Liver (tissue), 9 donors: ENCODE measurements around the gene COX11. TPM values are rescaled to one million over a fixed set of nuclear protein-coding genes. Genes with fewer than 3 reads are reported as not detected.

Source experiments
- DNase-seq: peaks from one replicate; pipeline ENCODE4 v3.0.0-alpha.2; 2017; ENCODE audit warnings: low spot score
- H3K27ac ChIP-seq, 2 donors: one replicate each; pipeline ENCODE4 v1.7.0; 2013; ENCODE audit warnings: inconsistent platforms in 2 of 2, low read length in 2 of 2, control low read depth in 1 of 2, low read depth in 1 of 2, mild to moderate bottlenecking in 1 of 2
- H3K27me3 ChIP-seq, 4 donors: one replicate each; pipeline versions ENCODE4 v1.6.1 to v1.7.0; 2013; ENCODE audit warnings: low read length in 3 of 4, inconsistent platforms in 1 of 4, mild to moderate bottlenecking in 1 of 4, moderate library complexity in 1 of 4; ENCODE audit not compliant: control insufficient read depth in 4 of 4, insufficient read depth in 4 of 4
- H3K36me3 ChIP-seq, 4 donors: one replicate each; pipeline versions ENCODE4 v1.6.1 to v1.7.0; 2013; ENCODE audit warnings: low read length in 3 of 4, mild to moderate bottlenecking in 3 of 4, low read depth in 1 of 4, moderate library complexity in 1 of 4; ENCODE audit not compliant: control insufficient read depth in 4 of 4, insufficient read depth in 3 of 4
- H3K4me1 ChIP-seq, 4 donors: one replicate each; pipeline versions ENCODE4 v1.6.1 to v1.7.0; 2013; ENCODE audit warnings: low read length in 3 of 4, mild to moderate bottlenecking in 3 of 4, moderate library complexity in 1 of 4; ENCODE audit not compliant: control insufficient read depth in 4 of 4, insufficient read depth in 4 of 4
- H3K4me3 ChIP-seq, 3 donors: one replicate each; pipeline versions ENCODE4 v1.6.1 to v1.7.0; 2013; ENCODE audit warnings: low read length in 3 of 3, control low read depth in 1 of 3, low read depth in 1 of 3, mild to moderate bottlenecking in 1 of 3
- H3K9ac ChIP-seq, 2 donors: one replicate each; pipeline ENCODE4 v1.7.0; 2013; ENCODE audit warnings: low read length in 2 of 2, mild to moderate bottlenecking in 2 of 2, moderate library complexity in 2 of 2, control low read depth in 1 of 2, low read depth in 1 of 2
- H3K9me3 ChIP-seq, 4 donors: one replicate each; pipeline versions ENCODE4 v1.6.1 to v1.7.0; 2013; ENCODE audit warnings: low read length in 3 of 4; ENCODE audit not compliant: control insufficient read depth in 4 of 4
- ATF3 ChIP-seq: IDR thresholded peaks from 2 replicates; pipeline ENCODE4 v1.6.1; 2016; ENCODE audit warnings: antibody characterized with exemption
- CTCF ChIP-seq: fragments of 150-350 bp; IDR thresholded peaks from 2 replicates; pipeline ENCODE4 v1.5.1; 2017; ENCODE audit warnings: improper control_type of control experiment, low read depth, low read length; ENCODE audit not compliant: missing input control
- EGR1 ChIP-seq, 2 donors: IDR thresholded peaks; 2 replicates each; pipeline ENCODE4 v1.6.1; 2016 to 2018; ENCODE audit warnings: antibody characterized with exemption in 2 of 2, low read depth in 2 of 2
- FOXA1 ChIP-seq: IDR thresholded peaks from 2 replicates; pipeline ENCODE4 v1.6.1; 2016; ENCODE audit warnings: antibody characterized with exemption
- FOXA2 ChIP-seq: IDR thresholded peaks from 2 replicates; pipeline ENCODE4 v1.6.1; 2016; ENCODE audit warnings: antibody characterized with exemption
- GABPA ChIP-seq, 2 donors: IDR thresholded peaks in 1 of 2; conservative IDR thresholded peaks in 1 of 2; 2 replicates each; pipeline ENCODE4 v1.6.1; 2016; ENCODE audit warnings: antibody characterized with exemption in 2 of 2, mild to moderate bottlenecking in 1 of 2, moderate library complexity in 1 of 2
- HNF4A ChIP-seq, 2 donors: conservative IDR thresholded peaks; 2 replicates each; pipeline ENCODE4 v1.6.1; 2016; ENCODE audit warnings: antibody characterized with exemption in 2 of 2, mild to moderate bottlenecking in 2 of 2
- HNF4G ChIP-seq: IDR thresholded peaks from 2 replicates; pipeline ENCODE4 v1.6.1; 2016; ENCODE audit warnings: antibody characterized with exemption
- JUND ChIP-seq, 2 donors: IDR thresholded peaks; 2 replicates each; pipeline ENCODE4 v1.6.1; 2016; ENCODE audit warnings: antibody characterized with exemption in 2 of 2
- MAX ChIP-seq: IDR thresholded peaks from 2 replicates; pipeline ENCODE4 v1.6.1; 2016; ENCODE audit warnings: antibody characterized with exemption
- NR2F2 ChIP-seq: IDR thresholded peaks from 2 replicates; pipeline ENCODE4 v1.6.1; 2016; ENCODE audit warnings: antibody characterized with exemption
- RAD21 ChIP-seq, 2 donors: IDR thresholded peaks; 2 replicates each; pipeline ENCODE4 v1.6.1; 2016; ENCODE audit warnings: antibody characterized with exemption in 2 of 2, mild to moderate bottlenecking in 2 of 2
- REST ChIP-seq: IDR thresholded peaks from 2 replicates; pipeline ENCODE4 v1.6.1; 2016; ENCODE audit warnings: antibody characterized with exemption, mild to moderate bottlenecking
- RXRA ChIP-seq, 2 donors: IDR thresholded peaks; 2 replicates each; pipeline ENCODE4 v1.6.1; 2017 to 2018; ENCODE audit warnings: antibody characterized with exemption in 2 of 2, mild to moderate bottlenecking in 1 of 2
- YY1 ChIP-seq: IDR thresholded peaks from 2 replicates; pipeline ENCODE4 v1.6.1; 2016; ENCODE audit warnings: antibody characterized with exemption, mild to moderate bottlenecking
- ZBTB33 ChIP-seq: IDR thresholded peaks from 2 replicates; pipeline ENCODE4 v1.6.1; 2016; ENCODE audit warnings: antibody characterized with exemption
- WGBS: extraction: QIAGEN DNeasy Blood & Tissue Kit; methylation state at CpG from one replicate; pipeline ENCODE4 v1.1.7; 2013; 5-methylcytosine and 5-hydroxymethylcytosine counted together
- polyA plus RNA-seq, 2 donors: library from polyadenylated mRNA; stranded (reverse) in 1 of 2; unstranded in 1 of 2; fragments of 200-250 nt in 1 of 2; fragments of >200 nt in 1 of 2; fragmentation: Nextera tagmentation in 1 of 2; extraction: Ambion mirVana in 1 of 2; gene quantifications; one replicate each; pipeline versions ENCODE4 v1.2.1 to v1.2.3, GENCODE V29; 2013 to 2015
- total RNA-seq, 2 donors: library from RNA; depleted of rRNA; stranded (reverse); fragments of >200 nt; gene quantifications; one replicate each; pipeline ENCODE4 v1.2.3, GENCODE V29; 2014
- donor health status: healthy.
- donor health status: healthy.
- donor health status: healthy.
- donor health status: healthy.
- donor health status: healthy.

COX11 gene
- total and polyA plus RNA-seq, 4 donors = 29.0 to 46.7 (median 35.1) TPM

- DNase-seq = no peak
- Histone ChIP-seq H3K4me1 (no peaks in the 10 kb centered on the region), H3K4me3 (no peak overlapping the region), H3K9ac (no peak overlapping the region), H3K9me3 (no peaks in the 10 kb centered on the region), H3K36me3 (peaks cover 7 to 57% (median 49%) of the 10 kb centered on the region in 4 donors), H3K27me3 (no peaks in the 10 kb centered on the region), H3K27ac (no peak overlapping the region)
- WGBS = 98% methylated on average over 2 of the region's 2 CpGs
- TF ChIP-seq ATF3 (no peak), MAX (no peak), REST (no peak), EGR1 (IDR thresholded peaks at IDR 0.05; ENCODE audit: low read depth in 2 of 2) (no peak), FOXA2 (no peak), HNF4A (conservative IDR thresholded peaks at IDR 0.05) (no peak), RXRA (IDR thresholded peaks at IDR 0.05) (no peak), GABPA (IDR thresholded peaks at IDR 0.05 in 1 of 2, conservative IDR thresholded peaks at IDR 0.05 in 1 of 2) (no peak), HNF4G (no peak), ZBTB33 (no peak), RAD21 (IDR thresholded peaks at IDR 0.05) (no peak), NR2F2 (no peak), YY1 (no peak), JUND (IDR thresholded peaks at IDR 0.05) (no peak), CTCF (no peak)
These were observed 18.3 kb downstream of the COX11 start for GRCh38 chr17:54950116-54950515.

- H3K27me3 ChIP-seq = no peaks in the 10 kb centered on the region
- H3K9ac ChIP-seq = no peak overlapping the region
- no peaks in the 10 kb centered on the region for H3K4me1 ChIP-seq
- WGBS = 84% methylated on average over 5 of the region's 5 CpGs
- no peak overlapping the region for H3K4me3 ChIP-seq
- H3K9me3 ChIP-seq = no peaks in the 10 kb centered on the region
- H3K27ac ChIP-seq = no peak overlapping the region
- no peak for DNase-seq
- peaks cover 4 to 42% (median 37%) of the 10 kb centered on the region in 4 donors for H3K36me3 ChIP-seq
- TF ChIP-seq FOXA1 = no peak
- no peak for TF ChIP-seq ZBTB33
- TF ChIP-seq GABPA (IDR thresholded peaks at IDR 0.05 in 1 of 2, conservative IDR thresholded peaks at IDR 0.05 in 1 of 2) = no peak
- no peak for TF ChIP-seq JUND (IDR thresholded peaks at IDR 0.05)
- TF ChIP-seq REST = no peak
- no peak for TF ChIP-seq YY1
- no peak for TF ChIP-seq CTCF
These were observed 20.1 kb downstream of the COX11 start for GRCh38 chr17:54948380-54948779.
